Measurements from ENCODE around the gene SLC35F1. TPM values are rescaled to one million over a fixed set of nuclear protein-coding genes. Genes with fewer than 3 reads are reported as not detected.

The SLC35F1 gene
- total RNA-seq, 1 experiment from 2014 or later: not detected

- H3K4me3 ChIP-seq: no peak overlapping the region
Observed at GRCh38 chr6:118186672-118187567, 279.9 kb downstream of the SLC35F1 start.

GRCh38 chr6:118187568-118188164, 280.6 kb downstream of the SLC35F1 start:
- no peaks in the 10 kb centered on the region for H3K36me3 ChIP-seq
- no peak overlapping the region for H3K4me3 ChIP-seq
- no peaks in the 10 kb centered on the region for H3K27me3 ChIP-seq
- peak; percentile 24 for DNase-seq
- no peaks in the 10 kb centered on the region for H3K9me3 ChIP-seq

More at GRCh38 chr6:118186672-118187567, 279.9 kb downstream of the SLC35F1 start:
- Histone ChIP-seq H3K9me3 (no peaks in the 10 kb centered on the region), H3K36me3 (no peaks in the 10 kb centered on the region), H3K27me3 (no peaks in the 10 kb centered on the region)
- no peak for DNase-seq

GRCh38 chr6:118188561-118188960, 281.5 kb downstream of the SLC35F1 start:
- Histone ChIP-seq H3K27me3 (no peaks in the 10 kb centered on the region), H3K9me3 (no peaks in the 10 kb centered on the region), H3K36me3 (no peaks in the 10 kb centered on the region), H3K4me3 (no peak overlapping the region)
- no peak for DNase-seq

- H3K36me3 ChIP-seq: no peaks in the 10 kb centered on the region
- DNase-seq: no peak
- H3K27me3 ChIP-seq: no peaks in the 10 kb centered on the region
- H3K4me3 ChIP-seq: no peak overlapping the region
- H3K9me3 ChIP-seq: no peaks in the 10 kb centered on the region
Observed at GRCh38 chr6:118197539-118197938, 290.5 kb downstream of the SLC35F1 start.

- DNase-seq: peak; percentile 29
- Histone ChIP-seq H3K36me3 (no peaks in the 10 kb centered on the region), H3K4me3 (no peak overlapping the region), H3K9me3 (no peaks in the 10 kb centered on the region), H3K27me3 (no peaks in the 10 kb centered on the region)
Observed at GRCh38 chr6:118198746-118199145, 291.7 kb downstream of the SLC35F1 start.

- no peaks in the 10 kb centered on the region for H3K36me3 ChIP-seq
- H3K27me3 ChIP-seq: no peaks in the 10 kb centered on the region
- DNase-seq: no peak
- H3K4me3 ChIP-seq: no peak overlapping the region
- H3K9me3 ChIP-seq: no peaks in the 10 kb centered on the region
Observed at GRCh38 chr6:118200160-118200559, 293.1 kb downstream of the SLC35F1 start.

- Histone ChIP-seq H3K4me3 (no peak overlapping the region), H3K27me3 (no peaks in the 10 kb centered on the region), H3K36me3 (no peaks in the 10 kb centered on the region), H3K9me3 (no peaks in the 10 kb centered on the region)
- no peak for DNase-seq
Observed at GRCh38 chr6:118202517-118202916, 295.5 kb downstream of the SLC35F1 start.

GRCh38 chr6:118203545-118203944, 296.5 kb downstream of the SLC35F1 start:
- no peaks in the 10 kb centered on the region for H3K9me3 ChIP-seq
- no peaks in the 10 kb centered on the region for H3K36me3 ChIP-seq
- no peaks in the 10 kb centered on the region for H3K27me3 ChIP-seq
- H3K4me3 ChIP-seq: no peak overlapping the region
- no peak for DNase-seq

- H3K4me3 ChIP-seq: no peak overlapping the region
- no peaks in the 10 kb centered on the region for H3K27me3 ChIP-seq
- H3K9me3 ChIP-seq: no peaks in the 10 kb centered on the region
- no peak for DNase-seq
- H3K36me3 ChIP-seq: no peaks in the 10 kb centered on the region
Observed at GRCh38 chr6:118206221-118206620, 299.2 kb downstream of the SLC35F1 start.

GRCh38 chr6:118207947-118208346, 300.9 kb downstream of the SLC35F1 start:
- H3K9me3 ChIP-seq: no peaks in the 10 kb centered on the region
- no peak overlapping the region for H3K4me3 ChIP-seq
- H3K27me3 ChIP-seq: no peaks in the 10 kb centered on the region
- DNase-seq: no peak
- no peaks in the 10 kb centered on the region for H3K36me3 ChIP-seq

GRCh38 chr6:118212451-118213173, 305.5 kb downstream of the SLC35F1 start:
- Histone ChIP-seq H3K27me3 (no peaks in the 10 kb centered on the region), H3K9me3 (no peaks in the 10 kb centered on the region), H3K36me3 (no peaks in the 10 kb centered on the region), H3K4me3 (no peak overlapping the region)
- DNase-seq: no peak

- DNase-seq: no peak
- Histone ChIP-seq H3K9me3 (no peaks in the 10 kb centered on the region), H3K4me3 (no peak overlapping the region), H3K27me3 (no peaks in the 10 kb centered on the region), H3K36me3 (no peaks in the 10 kb centered on the region)
Observed at GRCh38 chr6:118215269-118215668, 308.2 kb downstream of the SLC35F1 start.

- DNase-seq: peak; percentile 17
- Histone ChIP-seq H3K27me3 (no peaks in the 10 kb centered on the region), H3K36me3 (no peaks in the 10 kb centered on the region), H3K9me3 (no peaks in the 10 kb centered on the region), H3K4me3 (no peak overlapping the region)
Observed at GRCh38 chr6:118216751-118217150, 309.7 kb downstream of the SLC35F1 start.

- H3K27me3 ChIP-seq: no peaks in the 10 kb centered on the region
Observed at GRCh38 chr6:118218156-118218555, 311.1 kb downstream of the SLC35F1 start.

GRCh38 chr6:118220429-118221128, 313.5 kb downstream of the SLC35F1 start:
- DNase-seq: no peak
- Histone ChIP-seq H3K9me3 (no peaks in the 10 kb centered on the region), H3K36me3 (no peaks in the 10 kb centered on the region), H3K27me3 (no peaks in the 10 kb centered on the region), H3K4me3 (no peak overlapping the region)

More at GRCh38 chr6:118218156-118218555, 311.1 kb downstream of the SLC35F1 start:
- Histone ChIP-seq H3K36me3 (no peaks in the 10 kb centered on the region), H3K9me3 (no peaks in the 10 kb centered on the region), H3K4me3 (no peak overlapping the region)
- DNase-seq: no peak

GRCh38 chr6:118223316-118223715, 316.3 kb downstream of the SLC35F1 start:
- Histone ChIP-seq H3K9me3 (no peaks in the 10 kb centered on the region), H3K36me3 (no peaks in the 10 kb centered on the region), H3K27me3 (no peaks in the 10 kb centered on the region), H3K4me3 (no peak overlapping the region)
- no peak for DNase-seq

- no peak for DNase-seq
- Histone ChIP-seq H3K36me3 (no peaks in the 10 kb centered on the region), H3K4me3 (no peak overlapping the region), H3K9me3 (no peaks in the 10 kb centered on the region), H3K27me3 (no peaks in the 10 kb centered on the region)
Observed at GRCh38 chr6:118228886-118229285, 321.8 kb downstream of the SLC35F1 start.
